ENCODE results near the gene FBN1. TPM values are rescaled to one million over a fixed set of nuclear protein-coding genes. Genes with fewer than 3 reads are reported as not detected.
A peak's percentile ranks its signal among the peaks of the same experiment; 100 is the strongest.

FBN1 gene
- total RNA-seq, 1 experiment from 2014 or later: 6.7 TPM

DNA sequence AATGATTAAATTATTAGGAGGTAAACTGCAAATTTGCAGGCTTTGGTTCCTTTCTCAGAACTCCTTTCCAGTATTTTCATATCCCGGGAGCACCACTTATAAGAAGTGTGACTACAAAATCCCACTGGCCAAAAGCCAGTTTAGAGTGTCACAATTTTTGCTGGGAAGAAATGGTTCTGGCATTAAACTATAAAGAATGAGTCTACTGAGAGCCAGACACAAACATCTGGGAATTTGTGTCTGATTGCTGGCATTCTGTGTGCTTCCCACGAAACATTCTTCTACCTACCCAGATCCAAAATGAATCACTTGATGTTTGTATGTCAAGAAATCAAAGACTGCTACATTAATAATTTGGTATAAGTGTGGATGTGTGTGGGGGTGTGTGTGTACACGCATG lies 231.5 kb downstream of the FBN1 start:
- peak overlapping the region; percentile 33 for H3K9ac ChIP-seq (ENCODE audit: low read length)
- peak; percentile 15 for DNase-seq
- H3K79me2 ChIP-seq (ENCODE audit: low read length): no peaks in the 10 kb centered on the region
- H4K20me1 ChIP-seq (ENCODE audit: low read length): no peaks in the 10 kb centered on the region
- H3K4me2 ChIP-seq (ENCODE audit: low read length): no peak overlapping the region
- no peak overlapping the region for H2AFZ ChIP-seq (ENCODE audit: low read length)
- no peak overlapping the region for H3K4me3 ChIP-seq (ENCODE audit: low read length)
- ChIA-PET CTCF (interaction anchor here (0.5 kb wide), 1 partner anchor 8 kb away, joined by 4 read pairs; no protein-coding TSS in a partner anchor), POLR2A (ENCODE audit: unreplicated experiment) (no interaction called here)
- no peaks in the 10 kb centered on the region for H3F3A ChIP-seq (ENCODE audit: low read length, unreplicated experiment)
- ATAC-seq: no peak
- no peaks in the 10 kb centered on the region for H3K9me2 ChIP-seq (replicated peaks; ENCODE audit: low read length)
- TF ChIP-seq EZH2 (IDR thresholded peaks at IDR 0.05; ENCODE audit: low read length, unreplicated experiment): no peak
- TF ChIP-seq, protein P1, sequence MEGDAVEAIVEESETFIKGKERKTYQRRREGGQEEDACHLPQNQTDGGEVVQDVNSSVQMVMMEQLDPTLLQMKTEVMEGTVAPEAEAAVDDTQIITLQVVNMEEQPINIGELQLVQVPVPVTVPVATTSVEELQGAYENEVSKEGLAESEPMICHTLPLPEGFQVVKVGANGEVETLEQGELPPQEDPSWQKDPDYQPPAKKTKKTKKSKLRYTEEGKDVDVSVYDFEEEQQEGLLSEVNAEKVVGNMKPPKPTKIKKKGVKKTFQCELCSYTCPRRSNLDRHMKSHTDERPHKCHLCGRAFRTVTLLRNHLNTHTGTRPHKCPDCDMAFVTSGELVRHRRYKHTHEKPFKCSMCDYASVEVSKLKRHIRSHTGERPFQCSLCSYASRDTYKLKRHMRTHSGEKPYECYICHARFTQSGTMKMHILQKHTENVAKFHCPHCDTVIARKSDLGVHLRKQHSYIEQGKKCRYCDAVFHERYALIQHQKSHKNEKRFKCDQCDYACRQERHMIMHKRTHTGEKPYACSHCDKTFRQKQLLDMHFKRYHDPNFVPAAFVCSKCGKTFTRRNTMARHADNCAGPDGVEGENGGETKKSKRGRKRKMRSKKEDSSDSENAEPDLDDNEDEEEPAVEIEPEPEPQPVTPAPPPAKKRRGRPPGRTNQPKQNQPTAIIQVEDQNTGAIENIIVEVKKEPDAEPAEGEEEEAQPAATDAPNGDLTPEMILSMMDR (conservative IDR thresholded peaks at IDR 0.05; ENCODE audit: low read depth, low read length): no peak
- TF ChIP-seq EZH2phosphoT487 (IDR thresholded peaks at IDR 0.05; ENCODE audit: borderline replicate concordance, low read length): no peak
- H3K36me3 ChIP-seq (ENCODE audit: low read depth, low read length): no peaks in the 10 kb centered on the region
- H3K27ac ChIP-seq (ENCODE audit: low read length): peak overlapping the region; percentile 92
- intact Hi-C loops (cut with micrococcal nuclease): no loop called here
- BruUV-seq (replicated peaks): no TSS peak
- H3K4me1 ChIP-seq (ENCODE audit: insufficient read depth, low read length): peaks cover 26% of the 10 kb centered on the region
- H3K27me3 ChIP-seq (ENCODE audit: low read length): no peaks in the 10 kb centered on the region
- H3K9me3 ChIP-seq (ENCODE audit: low read length): no peaks in the 10 kb centered on the region

DNA sequence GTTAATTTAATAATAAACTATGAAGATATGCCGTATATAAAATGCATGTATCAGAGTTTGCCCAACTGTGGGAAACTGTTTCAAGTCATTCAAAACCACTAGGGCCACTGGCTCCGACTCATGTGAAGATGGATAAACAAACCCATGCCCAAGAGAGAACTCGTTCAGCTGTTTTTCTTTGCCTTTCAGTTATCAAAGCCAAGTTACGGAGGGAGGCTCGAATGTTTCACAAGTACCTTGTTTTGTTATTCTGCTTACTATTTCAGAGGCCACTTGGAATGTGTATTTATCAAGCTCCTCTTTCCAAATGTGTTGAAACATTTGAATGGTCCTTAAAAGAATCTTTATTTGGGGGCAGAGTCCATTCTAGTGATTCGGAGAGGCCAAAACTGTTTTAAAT lies 232.2 kb downstream of the FBN1 start:
- intact Hi-C loops (cut with micrococcal nuclease): no loop called here
- TF ChIP-seq EZH2phosphoT487 (IDR thresholded peaks at IDR 0.05; ENCODE audit: borderline replicate concordance, low read length) (no peak), EZH2 (IDR thresholded peaks at IDR 0.05; ENCODE audit: low read length, unreplicated experiment) (no peak)
- TF ChIP-seq, protein P1 (conservative IDR thresholded peaks at IDR 0.05; ENCODE audit: low read depth, low read length): no peak
- H3K27ac ChIP-seq (ENCODE audit: low read length): no peak overlapping the region
- DNase-seq (no peak), ATAC-seq (no peak)
- POLR2A ChIA-PET (ENCODE audit: unreplicated experiment): no interaction called here
- H3K9me2 ChIP-seq (replicated peaks; ENCODE audit: low read length): no peaks in the 10 kb centered on the region
- no peak overlapping the region for H2AFZ ChIP-seq (ENCODE audit: low read length)
- H3K9ac ChIP-seq (ENCODE audit: low read length): no peak overlapping the region
- no peaks in the 10 kb centered on the region for H3F3A ChIP-seq (ENCODE audit: low read length, unreplicated experiment)
- H3K4me2 ChIP-seq (ENCODE audit: low read length): no peak overlapping the region
- peaks cover 26% of the 10 kb centered on the region for H3K4me1 ChIP-seq (ENCODE audit: insufficient read depth, low read length)
- BruUV-seq (replicated peaks): no TSS peak
- no peaks in the 10 kb centered on the region for H3K36me3 ChIP-seq (ENCODE audit: low read depth, low read length)
- no peaks in the 10 kb centered on the region for H3K79me2 ChIP-seq (ENCODE audit: low read length)
- CTCF ChIA-PET: no interaction called here
- no peak overlapping the region for H3K4me3 ChIP-seq (ENCODE audit: low read length)
- H3K9me3 ChIP-seq (ENCODE audit: low read length): no peaks in the 10 kb centered on the region
- no peaks in the 10 kb centered on the region for H4K20me1 ChIP-seq (ENCODE audit: low read length)
- H3K27me3 ChIP-seq (ENCODE audit: low read length): no peaks in the 10 kb centered on the region

DNA sequence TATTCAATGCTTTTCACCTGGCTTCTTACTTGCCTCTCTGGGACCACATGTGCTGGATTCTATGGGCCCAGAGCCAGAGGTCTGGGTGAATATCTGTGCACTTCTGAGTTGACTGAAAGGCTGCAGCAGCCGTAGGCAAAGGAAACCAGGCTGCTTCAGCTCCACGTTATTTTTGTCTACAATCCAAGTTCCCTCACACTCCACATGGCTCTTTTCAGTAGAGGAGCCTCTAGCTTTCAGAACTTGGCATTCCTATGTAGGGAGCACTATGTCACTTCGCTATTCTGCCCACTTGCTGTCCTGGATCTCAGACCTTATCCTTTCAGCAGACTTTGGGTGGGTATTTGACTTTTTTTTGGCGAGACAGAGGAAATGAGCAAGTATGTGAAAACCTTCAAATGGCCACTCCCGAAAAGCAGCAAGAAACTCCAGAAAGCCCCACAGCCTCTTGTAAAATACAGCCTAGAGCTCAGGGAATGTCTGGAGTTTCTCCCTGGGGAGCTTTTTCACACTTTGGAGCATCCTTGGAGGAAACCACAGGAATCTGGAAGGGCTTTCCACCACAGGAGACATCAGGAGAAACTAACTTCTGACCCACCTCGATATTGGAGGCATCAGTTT lies 233.4 kb downstream of the FBN1 start:
- H3K9me3 ChIP-seq (ENCODE audit: low read length): no peaks in the 10 kb centered on the region
- ATAC-seq (no peak), DNase-seq (no peak)
- no peak overlapping the region for H3K9ac ChIP-seq (ENCODE audit: low read length)
- no peaks in the 10 kb centered on the region for H3K27me3 ChIP-seq (ENCODE audit: low read length)
- no peak overlapping the region for H3K4me2 ChIP-seq (ENCODE audit: low read length)
- ChIA-PET CTCF (no interaction called here), POLR2A (ENCODE audit: unreplicated experiment) (no interaction called here)
- no peak overlapping the region for H3K4me3 ChIP-seq (ENCODE audit: low read length)
- no peaks in the 10 kb centered on the region for H3K79me2 ChIP-seq (ENCODE audit: low read length)
- TF ChIP-seq, protein P1 (conservative IDR thresholded peaks at IDR 0.05; ENCODE audit: low read depth, low read length): no peak
- TF ChIP-seq EZH2phosphoT487 (IDR thresholded peaks at IDR 0.05; ENCODE audit: borderline replicate concordance, low read length) (no peak), EZH2 (IDR thresholded peaks at IDR 0.05; ENCODE audit: low read length, unreplicated experiment) (no peak)
- H3K9me2 ChIP-seq (replicated peaks; ENCODE audit: low read length): no peaks in the 10 kb centered on the region
- H4K20me1 ChIP-seq (ENCODE audit: low read length): no peaks in the 10 kb centered on the region
- intact Hi-C loops (cut with micrococcal nuclease): no loop called here
- H3K36me3 ChIP-seq (ENCODE audit: low read depth, low read length): no peaks in the 10 kb centered on the region
- no TSS peak for BruUV-seq (replicated peaks)
- no peaks in the 10 kb centered on the region for H3F3A ChIP-seq (ENCODE audit: low read length, unreplicated experiment)
- H2AFZ ChIP-seq (ENCODE audit: low read length): no peak overlapping the region
- H3K27ac ChIP-seq (ENCODE audit: low read length): no peak overlapping the region
- peaks cover 26% of the 10 kb centered on the region for H3K4me1 ChIP-seq (ENCODE audit: insufficient read depth, low read length)
